Measurements from ENCODE around the gene CDKN2B.

DNA sequence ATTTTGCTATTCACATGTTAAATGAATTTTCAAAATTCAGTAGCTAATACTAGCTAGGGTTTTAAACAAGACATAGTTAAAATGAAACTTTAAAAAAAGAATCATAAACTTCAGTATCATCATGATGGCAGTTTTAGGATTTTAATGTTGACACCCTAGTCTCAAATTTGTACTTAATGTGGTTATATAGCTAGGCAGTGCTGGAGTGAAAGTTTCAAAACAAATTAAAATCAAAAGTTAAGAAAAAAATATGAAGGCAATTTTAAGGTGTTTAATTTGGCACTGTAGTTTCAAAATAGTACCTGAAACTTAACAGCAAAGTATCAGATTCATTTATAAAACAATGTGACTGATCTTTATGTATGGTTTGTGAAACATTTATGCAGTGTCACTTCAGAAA lies 19.3 kb upstream of the CDKN2B start:
- TF ChIP-seq CTCF (conservative IDR thresholded peaks at IDR 0.05; ENCODE audit: low read depth, low read length): no peak
- no peak for TF ChIP-seq EZH2phosphoT487 (IDR thresholded peaks at IDR 0.05; ENCODE audit: borderline replicate concordance, low read length)

Data from PC-3 (cell line).